Kidney (tissue), 14 donors: ENCODE results near the gene AHSG. TPM values are rescaled to one million over a fixed set of nuclear protein-coding genes. Genes with fewer than 3 reads are reported as not detected.

Experiments used
- DNase-seq, 5 donors: peaks; one replicate each; pipeline ENCODE4 v3.0.0-alpha.2; 2013 to 2020
- FAIRE-seq: peaks from 2 replicates; lab custom pipeline; 2012; peaks lifted over from hg19 to GRCh38; lab: Jason Lieb, UNC
- H3K27ac ChIP-seq, 2 donors: one replicate each; pipeline ENCODE4 v1.7.0; 2013; ENCODE audit warnings: low read depth in 2 of 2, low read length in 2 of 2, inconsistent platforms in 1 of 2
- H3K27me3 ChIP-seq: one replicate; pipeline ENCODE4 v1.7.1; 2013; ENCODE audit warnings: low read length, inconsistent platforms; ENCODE audit not compliant: control insufficient read depth, insufficient read depth
- H3K36me3 ChIP-seq, 3 donors: one replicate each; pipeline versions ENCODE4 v1.7.0 to v1.7.1; 2013; ENCODE audit warnings: low read length in 3 of 3, control low read depth in 1 of 3, inconsistent platforms in 1 of 3; ENCODE audit not compliant: insufficient read depth in 3 of 3, control insufficient read depth in 2 of 3
- H3K4me1 ChIP-seq, 3 donors: one replicate each; pipeline versions ENCODE4 v1.7.0 to v1.7.1; 2013; ENCODE audit warnings: low read length in 3 of 3, inconsistent platforms in 1 of 3, low read depth in 1 of 3; ENCODE audit not compliant: control insufficient read depth in 2 of 3, insufficient read depth in 2 of 3
- H3K4me3 ChIP-seq, 3 donors: one replicate each; pipeline versions ENCODE4 v1.7.0 to v1.8.1; 2013; ENCODE audit warnings: low read length in 3 of 3, control low read depth in 1 of 3, inconsistent platforms in 1 of 3
- H3K9ac ChIP-seq, 3 donors: one replicate each; pipeline versions ENCODE4 v1.7.0 to v1.7.1; 2013; ENCODE audit warnings: low read length in 3 of 3, control low read depth in 1 of 3, inconsistent platforms in 1 of 3
- H3K9me3 ChIP-seq, 3 donors: one replicate each; pipeline versions ENCODE4 v1.7.0 to v1.7.1; 2013; ENCODE audit warnings: low read length in 3 of 3, control low read depth in 1 of 3, inconsistent platforms in 1 of 3; ENCODE audit not compliant: control insufficient read depth in 2 of 3, insufficient read depth in 1 of 3
- CTCF ChIP-seq: IDR thresholded peaks from 3 replicates; pipeline ENCODE4 v1.5.1; 2012; ENCODE audit warnings: mild to moderate bottlenecking, moderate library complexity, borderline replicate concordance; ENCODE audit not compliant: insufficient read depth; ENCODE audit errors: extremely low read depth
- intact Hi-C: fragments of 100-400 bp; cut with DNase I; formaldehyde crosslinking; loops from one replicate; pipeline ENCODE4 v1.11.1; 2022
- polyA plus RNA-seq: library from polyadenylated mRNA; stranded (reverse); fragments of 350-450 nt; fragmentation: Illumina TruSeq; extraction: RNeasy Lipid Tissue Mini Kit (QIAGEN cat#74804); gene quantifications from one replicate; pipeline ENCODE4 v1.2.3, GENCODE V29; 2014; ENCODE audit warnings: low read depth, low replicate concordance; ENCODE audit not compliant: insufficient read depth
- total RNA-seq: library from RNA; stranded (reverse); fragmentation: NEBNext Ultra II Directional; extraction: Animal tissue kit (Norgen Biotek cat#: 25700); gene quantifications from one replicate; pipeline ENCODE4 v1.2.1, GENCODE V29; 2021
- donor health status: control.
- donor health status: control.
- donor health status: control.
- donor health status: control.
- donor health status: control.
- donor health status: DM: yes; HTN: yes; CAD: no.
- donor health status: Normal renal cell carcinoma (clear cell type).

Gene AHSG
- total and polyA plus RNA-seq, 2 donors from 2014 or later: 0.34 TPM; not detected in 1

GRCh38 chr3:186664119-186664495, 51.2 kb downstream of the AHSG start:
- Histone ChIP-seq H3K27me3 (no peaks in the 10 kb centered on the region), H3K4me3 (peak overlapping the region in 1 of 3 donors; percentile 27), H3K27ac (peak overlapping the region; percentile 11 to 69), H3K9ac (peak overlapping the region in 1 of 3 donors; percentile 0), H3K4me1 (peaks cover 0 to 7% (median 6%) of the 10 kb centered on the region in 3 donors), H3K9me3 (no peaks in the 10 kb centered on the region), H3K36me3 (no peaks in the 10 kb centered on the region)
- intact Hi-C loops: no loop called here
- no peak for FAIRE-seq
- no peak for TF ChIP-seq CTCF
- DNase-seq: peak in 2 of 5 donors; percentile 19 to 26

- Histone ChIP-seq H3K4me3 (no peak overlapping the region), H3K9ac (peak overlapping the region in 1 of 3 donors; percentile 0), H3K36me3 (no peaks in the 10 kb centered on the region), H3K4me1 (peaks cover 0 to 7% (median 6%) of the 10 kb centered on the region in 3 donors), H3K27me3 (no peaks in the 10 kb centered on the region), H3K27ac (peak overlapping the region; percentile 11 to 69), H3K9me3 (no peaks in the 10 kb centered on the region)
- TF ChIP-seq CTCF: no peak
- FAIRE-seq (no peak), DNase-seq (no peak)
- intact Hi-C loops: no loop called here
Measured at GRCh38 chr3:186664506-186664905, 51.6 kb downstream of the AHSG start.

- FAIRE-seq (no peak), DNase-seq (peak in 4 of 5 donors; percentile 41 to 47 (median 46))
- H3K9ac ChIP-seq: peak within 1 kb of the TSS in 1 of 3 donors; percentile 63
Measured at GRCh38 chr3:186665625-186666188, 52.8 kb downstream of the AHSG start, which contains the start of gene HRG. HRG (plus strand) TSS chr3:186666014; CDS start chr3:186666032, 18 bp downstream.

More at GRCh38 chr3:186665625-186666188, 52.8 kb downstream of the AHSG start, which contains the start of gene HRG:
- Histone ChIP-seq H3K4me1 (peaks cover 0 to 7% (median 6%) of the 10 kb centered on the region in 3 donors), H3K27me3 (no peaks in the 10 kb centered on the region), H3K9me3 (no peaks in the 10 kb centered on the region), H3K36me3 (no peaks in the 10 kb centered on the region), H3K4me3 (peak within 1 kb of the TSS in 1 of 3 donors; percentile 38), H3K27ac (peak within 1 kb of the TSS; percentile 80)
- no peak for TF ChIP-seq CTCF
- intact Hi-C loops: no loop called here
